NCI-H2029 treated with DMSO at 0.1 percent for 48 hours (cell line): ENCODE measurements around the gene PLAAT5.
"Not testable (repeated sequence)": the region's sequence is repeated elsewhere in the genome, so short reads cannot be mapped to it uniquely, and the experiment has no call there.

Experiments used
- DNase-seq: peaks from one replicate; lab custom pipeline; 2025; lab: John Stamatoyannopoulos, UW

The PLAAT5 gene

GRCh38 chr11:63490551-63491239 lies at the start of gene PLAAT5:
Gene PLAAT5 (minus strand): TSS chr11:63491167. CDS start chr11:63491034, 133 bp downstream.
- no peak for DNase-seq

GRCh38 chr11:63537293-63538101 lies 46.5 kb upstream of the PLAAT5 start:
- DNase-seq, result peak; percentile 54

GRCh38 chr11:63536669-63537292 lies 45.8 kb upstream of the PLAAT5 start, which contains the start of gene PLAAT4:
Gene PLAAT4 (plus strand): TSS chr11:63536808. CDS start chr11:63536869, 61 bp downstream.
- DNase-seq, result peak; percentile 20

- DNase-seq, result no peak
Observed at GRCh38 chr11:63535734-63536133, 44.8 kb upstream of the PLAAT5 start.

GRCh38 chr11:63534895-63535461 lies 44.0 kb upstream of the PLAAT5 start:
- DNase-seq, result no peak

GRCh38 chr11:63534076-63534475 lies 43.1 kb upstream of the PLAAT5 start:
- DNase-seq, result no peak

- no peak for DNase-seq
Observed at GRCh38 chr11:63532799-63533475, 42.0 kb upstream of the PLAAT5 start.

GRCh38 chr11:63532117-63532516 lies 41.1 kb upstream of the PLAAT5 start:
- no peak for DNase-seq

- DNase-seq, result not testable (repeated sequence)
Observed at GRCh38 chr11:63531074-63531792, 40.3 kb upstream of the PLAAT5 start.

GRCh38 chr11:63530021-63530420 lies 39.1 kb upstream of the PLAAT5 start:
- DNase-seq, result no peak

GRCh38 chr11:63529373-63529772 lies 38.4 kb upstream of the PLAAT5 start:
- not testable (repeated sequence) for DNase-seq

- DNase-seq, result not testable (repeated sequence)
Observed at GRCh38 chr11:63528729-63529278, 37.8 kb upstream of the PLAAT5 start.

- not testable (repeated sequence) for DNase-seq
Observed at GRCh38 chr11:63528156-63528555, 37.2 kb upstream of the PLAAT5 start.

GRCh38 chr11:63527667-63528066 lies 36.7 kb upstream of the PLAAT5 start:
- no peak for DNase-seq

- DNase-seq, result no peak
Observed at GRCh38 chr11:63523151-63523550, 32.2 kb upstream of the PLAAT5 start.

GRCh38 chr11:63521896-63522295 lies 30.9 kb upstream of the PLAAT5 start:
- no peak for DNase-seq

- DNase-seq, result no peak
Observed at GRCh38 chr11:63520606-63521170, 29.7 kb upstream of the PLAAT5 start.

GRCh38 chr11:63518548-63518947 lies 27.6 kb upstream of the PLAAT5 start:
- no peak for DNase-seq

GRCh38 chr11:63517156-63517555 lies 26.2 kb upstream of the PLAAT5 start:
- no peak for DNase-seq

GRCh38 chr11:63516109-63516508 lies 25.1 kb upstream of the PLAAT5 start:
- no peak for DNase-seq
